22Rv1 (cell line): ENCODE measurements around the gene CYP27B1.
"Not testable (repeated sequence)": the region's sequence is repeated elsewhere in the genome, so short reads cannot be mapped to it uniquely, and the experiment has no call there.

ENCODE experiments used
- CTCF ChIP-seq: fragments of 450-650 bp; IDR thresholded peaks from 2 replicates; pipeline ENCODE4 v1.5.1; 2017; ENCODE audit warnings: mild to moderate bottlenecking
- ZFX ChIP-seq: fragments of 450-650 bp; IDR thresholded peaks from 2 replicates; pipeline ENCODE4 v1.6.1; 2017; ENCODE audit warnings: antibody characterized with exemption, borderline replicate concordance

GRCh38 chr12:57715036-57715748 lies 51.7 kb downstream of the CYP27B1 start:
- TF ChIP-seq CTCF, ZFX: not testable (repeated sequence)
